Stimulated activated CD4-positive, alpha-beta T cell treated with anti-CD3 and anti-CD28 coated beads, Interleukin-2, amount 100 ng/mL, for 4 hours (primary cell): ENCODE results near the gene LMNTD1.

Experiments
- DNase-seq: peaks from one replicate; pipeline ENCODE4 v3.0.0-alpha.2; 2020; ENCODE audit warnings: low read depth

LMNTD1 gene

DNA sequence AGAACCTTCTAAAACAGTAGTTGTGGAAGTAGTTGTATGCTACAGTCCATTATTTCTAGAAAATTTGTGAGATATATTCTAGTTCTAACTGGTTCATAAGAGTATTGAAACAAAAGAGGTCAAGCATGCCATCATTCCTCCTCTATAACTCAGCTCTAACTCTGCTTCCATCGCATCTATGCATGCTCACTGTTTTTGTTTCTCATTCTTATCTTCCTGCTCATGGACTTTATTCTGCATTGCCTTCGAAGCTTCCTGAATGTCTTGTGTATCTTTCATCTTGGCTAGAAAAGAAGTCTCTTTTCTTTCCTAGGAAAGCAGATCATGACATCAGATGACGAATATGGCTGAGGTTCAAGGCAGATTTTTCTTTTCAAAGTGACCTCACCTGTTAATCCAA lies 402 bp downstream of the LMNTD1 start:
- no peak for DNase-seq

GRCh38 chr12:25550186-25550585 lies 2.9 kb downstream of the LMNTD1 start:
- no peak for DNase-seq

DNA sequence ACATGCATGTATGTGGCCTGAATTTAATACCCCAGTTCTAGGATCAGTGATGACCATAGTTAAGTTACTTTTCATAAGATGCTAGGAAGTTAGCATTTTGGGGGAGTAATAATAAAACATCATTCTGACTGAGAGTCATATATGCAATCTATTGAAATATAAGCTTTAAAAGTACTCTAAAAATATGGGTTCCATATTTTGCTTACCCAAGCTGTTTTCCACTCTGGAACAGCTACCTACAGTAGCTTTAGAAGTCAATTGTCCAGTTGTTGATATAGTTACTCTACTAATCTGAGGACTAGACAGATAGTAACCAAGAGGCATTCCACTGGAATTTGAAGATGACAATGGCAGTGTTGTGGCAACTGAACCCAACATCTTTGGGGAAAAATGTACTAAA lies 4.0 kb downstream of the LMNTD1 start:
- no peak for DNase-seq

- no peak for DNase-seq
Observed at GRCh38 chr12:25546318-25546717, 6.8 kb downstream of the LMNTD1 start.

GRCh38 chr12:25533150-25533549 lies 19.9 kb downstream of the LMNTD1 start:
- no peak for DNase-seq

DNA sequence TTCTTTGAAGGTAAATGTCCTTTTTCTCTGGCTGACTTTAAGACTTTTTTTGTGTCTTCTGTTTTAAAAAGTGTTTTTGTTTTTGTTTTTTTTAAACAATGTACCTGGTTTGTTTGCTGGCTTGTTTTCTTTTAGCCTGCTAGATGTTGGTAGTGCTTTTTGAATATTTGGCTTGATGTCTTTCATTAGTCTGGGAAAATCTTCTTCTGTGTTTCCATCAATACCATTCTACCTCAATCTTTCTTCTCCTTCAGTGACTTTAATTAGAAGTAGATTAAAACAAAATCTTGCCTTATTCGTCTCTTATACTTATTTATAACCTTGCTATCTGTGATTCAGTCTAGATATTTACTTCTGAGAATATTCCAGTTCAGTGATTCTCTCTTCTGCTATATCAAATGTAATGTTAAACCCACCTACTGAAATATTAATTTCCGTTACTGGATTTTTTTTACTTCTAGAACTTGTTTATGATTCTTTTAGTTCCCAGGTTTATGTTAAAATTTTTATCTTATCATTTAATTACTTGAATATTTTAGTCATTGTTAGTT lies 21.5 kb downstream of the LMNTD1 start:
- no peak for DNase-seq

GRCh38 chr12:25529738-25530137 lies 23.3 kb downstream of the LMNTD1 start:
- no peak for DNase-seq

DNA sequence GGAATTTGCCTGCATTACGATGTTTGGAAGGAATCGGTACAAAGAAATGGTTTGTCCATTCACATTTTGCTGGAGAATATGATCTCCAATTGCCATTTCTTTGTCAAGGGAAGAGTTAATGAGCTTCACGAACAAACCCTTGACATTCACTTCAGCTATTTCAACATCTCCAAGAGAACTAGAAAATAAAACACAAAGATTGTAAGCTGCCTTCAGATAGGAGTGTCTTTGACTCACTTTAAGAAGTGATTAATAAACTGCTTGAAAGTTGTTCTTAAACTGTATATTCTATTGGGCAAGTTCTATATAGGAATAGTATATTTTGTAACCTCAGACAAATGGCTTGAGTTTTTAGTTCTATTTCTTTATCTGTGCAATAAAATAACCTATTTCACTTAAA lies 26.3 kb downstream of the LMNTD1 start:
- DNase-seq = no peak

- no peak for DNase-seq
Observed at GRCh38 chr12:25524366-25524765, 28.7 kb downstream of the LMNTD1 start.

DNA sequence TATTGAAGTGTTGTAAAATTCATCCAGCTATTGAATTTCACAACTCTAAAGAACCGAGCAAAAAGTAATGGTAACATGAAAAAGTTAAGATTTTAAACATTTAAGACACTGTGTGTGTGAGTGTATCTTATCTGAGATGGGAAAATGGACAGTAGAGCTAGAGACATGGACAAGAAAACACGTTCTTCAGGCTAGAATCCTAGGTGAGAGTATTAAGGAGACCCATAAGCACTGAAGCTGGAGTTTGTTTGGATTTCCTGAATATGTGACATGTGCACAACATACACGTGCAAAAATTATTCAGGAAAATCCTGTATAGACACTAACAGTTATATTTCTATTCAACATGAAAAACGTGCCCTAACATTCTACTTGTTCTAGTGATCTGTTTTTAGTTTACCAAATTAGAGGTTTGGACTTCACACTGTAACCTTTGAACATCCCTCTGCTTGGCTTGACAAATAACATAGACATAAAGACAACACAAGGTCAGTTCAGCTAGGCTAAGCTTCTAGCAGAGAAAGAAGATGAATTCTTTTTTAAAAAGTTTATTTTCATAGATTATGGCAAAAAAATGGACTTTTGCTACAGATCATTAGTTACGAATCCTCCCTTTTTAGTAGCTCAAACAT lies 31.3 kb downstream of the LMNTD1 start:
- no peak for DNase-seq

- no peak for DNase-seq
Observed at GRCh38 chr12:25518512-25518911, 34.6 kb downstream of the LMNTD1 start.

DNA sequence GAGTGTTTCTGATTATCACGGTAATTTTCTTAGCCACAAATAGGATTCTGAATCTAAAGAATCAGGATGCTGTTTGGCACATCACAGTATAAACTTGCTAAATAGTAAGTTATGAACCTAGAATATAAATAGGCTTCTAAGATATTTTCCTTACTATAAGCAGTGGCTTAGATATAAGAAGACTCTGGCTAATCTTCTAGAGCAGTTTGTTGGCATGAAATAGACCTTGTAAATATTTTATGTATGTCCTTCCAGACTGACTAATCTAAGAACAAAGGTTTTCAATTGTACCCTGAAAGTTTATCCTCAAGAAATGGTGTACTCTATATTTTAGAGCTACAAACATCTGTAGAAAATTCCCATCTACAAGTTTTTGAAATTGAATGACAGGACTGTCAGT lies 48.3 kb downstream of the LMNTD1 start:
- no peak for DNase-seq

- no peak for DNase-seq
Observed at GRCh38 chr12:25503666-25504065, 49.4 kb downstream of the LMNTD1 start.

GRCh38 chr12:25502596-25502995 lies 50.5 kb downstream of the LMNTD1 start:
- no peak for DNase-seq

GRCh38 chr12:25502118-25502517 lies 51.0 kb downstream of the LMNTD1 start:
- DNase-seq = no peak

DNA sequence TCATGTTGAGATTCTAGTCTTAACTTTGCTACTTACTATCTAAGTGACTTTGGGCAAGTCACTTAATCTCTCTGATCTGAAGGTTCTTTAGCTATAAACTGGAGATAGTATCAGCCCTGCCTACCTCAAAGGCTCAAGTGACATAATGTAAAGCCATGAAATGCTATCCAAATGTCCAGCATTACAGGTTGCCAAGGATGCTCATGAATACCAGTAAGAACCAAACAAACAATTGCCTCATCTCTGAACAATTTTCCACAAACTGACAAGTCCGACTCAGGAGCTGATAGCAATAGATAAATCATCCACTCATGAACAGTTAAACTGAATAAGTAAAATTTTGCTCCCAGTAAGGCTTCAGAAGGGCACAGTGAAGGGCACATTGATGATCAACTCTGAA lies 51.5 kb downstream of the LMNTD1 start:
- DNase-seq = no peak

GRCh38 chr12:25500651-25501050 lies 52.4 kb downstream of the LMNTD1 start:
- no peak for DNase-seq

DNA sequence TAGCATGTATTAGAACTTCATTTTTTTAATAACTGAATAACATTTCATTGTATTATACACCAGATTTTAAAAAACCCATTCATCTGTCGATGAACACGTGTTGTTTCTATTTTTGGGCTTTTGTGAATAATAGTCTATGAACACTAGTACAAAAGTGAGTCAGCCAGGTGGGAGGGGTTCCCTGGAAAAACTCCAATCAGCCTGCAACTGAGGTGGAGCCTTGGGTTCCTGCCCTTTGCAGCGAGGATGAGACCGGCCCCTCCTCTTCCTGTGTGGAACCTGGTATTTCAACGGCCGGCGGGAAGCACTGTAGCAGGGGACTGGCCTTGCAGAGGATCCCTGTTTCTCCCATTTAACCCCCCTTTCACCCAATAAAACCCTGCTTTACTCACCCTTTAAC lies 56.1 kb downstream of the LMNTD1 start:
- DNase-seq = no peak

GRCh38 chr12:25496098-25496587 lies 56.9 kb downstream of the LMNTD1 start:
- DNase-seq = no peak

DNA sequence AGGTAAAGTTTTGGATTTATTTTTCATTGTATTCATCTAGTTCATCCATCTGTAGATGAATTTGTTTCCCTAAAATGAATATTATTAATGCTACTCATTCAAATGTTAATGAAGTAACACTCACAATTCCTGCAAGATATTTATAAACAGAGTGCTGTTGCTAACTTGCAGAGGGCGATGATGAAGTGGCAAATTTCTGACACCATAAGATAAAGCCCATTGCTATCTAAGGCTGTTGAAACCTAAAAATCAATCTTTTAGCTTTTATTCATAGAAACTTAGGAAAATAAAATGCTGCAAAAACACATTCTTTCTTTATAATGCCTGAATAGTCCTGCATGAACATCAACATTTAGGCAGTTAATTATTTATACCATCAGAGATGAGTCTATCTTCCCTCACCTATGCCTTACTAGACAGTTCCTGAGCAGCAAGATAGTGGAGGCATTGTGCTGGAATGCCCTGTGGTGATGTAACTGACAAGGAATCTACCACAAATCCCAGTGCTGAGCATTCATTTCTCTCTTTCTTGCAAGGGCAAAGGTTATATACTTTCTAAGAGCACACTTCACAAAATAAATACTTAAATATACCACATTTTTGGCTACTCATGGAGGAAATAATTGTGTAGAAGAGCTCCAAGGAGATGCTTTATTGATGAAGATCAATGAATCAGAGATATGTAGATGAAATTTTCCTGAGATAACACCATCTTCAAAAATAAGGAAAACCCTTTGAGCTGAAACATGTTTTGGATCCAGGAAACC lies 57.6 kb downstream of the LMNTD1 start:
- DNase-seq = no peak

- no peak for DNase-seq
Observed at GRCh38 chr12:25494926-25495325, 58.2 kb downstream of the LMNTD1 start.

DNA sequence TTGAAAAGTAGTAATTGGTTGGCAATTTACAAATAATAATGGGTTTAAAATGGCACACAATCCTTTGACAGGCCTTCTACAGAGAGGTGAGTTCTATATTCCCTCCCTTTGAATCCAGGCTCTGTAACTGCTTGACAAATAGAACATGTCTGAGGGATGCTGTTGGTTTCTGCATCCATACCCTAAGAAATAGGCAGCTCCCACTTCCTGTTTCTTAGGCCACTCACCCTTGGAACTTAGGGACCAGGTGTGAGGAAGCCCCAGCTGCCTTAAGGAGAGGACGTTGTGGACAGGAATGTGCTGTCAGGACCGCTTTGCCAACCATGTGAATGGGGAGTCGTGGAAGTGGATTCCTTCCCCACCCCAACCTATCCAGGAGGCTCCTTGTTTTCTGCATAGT lies 59.4 kb downstream of the LMNTD1 start:
- no peak for DNase-seq
